Measurements from ENCODE around the gene CIDEC.

CIDEC gene

GRCh38 chr3:9834520-9835380, 45.3 kb downstream of the CIDEC start:
- no peak for DNase-seq (ENCODE audit: extremely low read depth, low read depth)
- no peak for TF ChIP-seq CTCF (IDR thresholded peaks at IDR 0.05; ENCODE audit: low read depth, low read length)

GRCh38 chr3:9833078-9833477, 47.0 kb downstream of the CIDEC start:
- no peak for TF ChIP-seq CTCF (IDR thresholded peaks at IDR 0.05; ENCODE audit: low read depth, low read length)
- DNase-seq (ENCODE audit: extremely low read depth, low read depth): no peak

GRCh38 chr3:9831253-9831652, 48.8 kb downstream of the CIDEC start:
- no peak for DNase-seq (ENCODE audit: extremely low read depth, low read depth)

GRCh38 chr3:9828801-9829755, 51.0 kb downstream of the CIDEC start:
- no peak for TF ChIP-seq CTCF (IDR thresholded peaks at IDR 0.05; ENCODE audit: low read depth, low read length)
- DNase-seq (ENCODE audit: extremely low read depth, low read depth): no peak

More at GRCh38 chr3:9831253-9831652, 48.8 kb downstream of the CIDEC start:
- TF ChIP-seq CTCF (IDR thresholded peaks at IDR 0.05; ENCODE audit: low read depth, low read length): no peak

- TF ChIP-seq CTCF (IDR thresholded peaks at IDR 0.05; ENCODE audit: low read depth, low read length): no peak; the same call in 1 of the 2 replicates
- no peak for DNase-seq (ENCODE audit: extremely low read depth, low read depth)
These were observed 53.1 kb downstream of the CIDEC start for GRCh38 chr3:9826815-9827573.

GRCh38 chr3:9825451-9826040, 54.5 kb downstream of the CIDEC start:
- no peak for TF ChIP-seq CTCF (IDR thresholded peaks at IDR 0.05; ENCODE audit: low read depth, low read length)
- DNase-seq (ENCODE audit: extremely low read depth, low read depth): no peak
